GM12878 (cell line): ENCODE measurements around the gene CTSW. TPM values are rescaled to one million over a fixed set of nuclear protein-coding genes. Genes with fewer than 3 reads are reported as not detected.

ENCODE experiments used
- BCL11A ChIP-seq: IDR thresholded peaks from 2 replicates; pipeline ENCODE4 v1.6.1; 2011; ENCODE audit warnings: low read depth, low read length
- CEBPB ChIP-seq, 2 experiments: fragments of 150-350 bp in 1 of 2; IDR thresholded peaks; 2 replicates each; pipeline ENCODE4 v1.6.1; 2012 to 2014; ENCODE audit warnings: low read depth in 2 of 2, low read length in 2 of 2, borderline replicate concordance in 1 of 2, inconsistent platforms in 1 of 2
- ESRRA ChIP-seq: IDR thresholded peaks from 2 replicates; pipeline ENCODE4 v1.6.1; 2012; ENCODE audit warnings: mild to moderate bottlenecking, low read length, improper control_type of control experiment
- FOXK2 ChIP-seq: fragments of 450-650 bp; IDR thresholded peaks from 2 replicates; pipeline ENCODE4 v1.6.1; 2017; ENCODE audit warnings: mild to moderate bottlenecking, moderate library complexity
- HDAC6 ChIP-seq: fragments of 200-600 bp; sonication (generic); IDR thresholded peaks from one replicate; pipeline ENCODE4 v1.8.0; 2017; ENCODE audit warnings: antibody characterized with exemption; ENCODE audit not compliant: unreplicated experiment
- MXI1 ChIP-seq: fragments of 150-350 bp; IDR thresholded peaks from 2 replicates; pipeline ENCODE4 v1.6.1; 2011; ENCODE audit warnings: low read depth, mild to moderate bottlenecking, inconsistent platforms, low read length, improper control_type of control experiment
- NBN ChIP-seq: fragments of 450-650 bp; IDR thresholded peaks from 2 replicates; pipeline ENCODE4 v1.6.1; 2016
- PAX5 ChIP-seq: IDR thresholded peaks from 2 replicates; pipeline ENCODE4 v1.6.1; 2011; ENCODE audit warnings: low read depth, low read length, borderline replicate concordance
- PML ChIP-seq: IDR thresholded peaks from 2 replicates; pipeline ENCODE4 v1.6.1; 2012; ENCODE audit warnings: low read length, inconsistent platforms
- RAD21 ChIP-seq: IDR thresholded peaks from 2 replicates; pipeline ENCODE4 v1.6.1; 2011; ENCODE audit warnings: mild to moderate bottlenecking, low read depth, low read length, moderate library complexity; ENCODE audit not compliant: insufficient read depth
- RELA ChIP-seq: fragments of 450-650 bp; IDR thresholded peaks from 2 replicates; pipeline ENCODE4 v1.8.0; 2014; ENCODE audit warnings: borderline replicate concordance; ENCODE audit not compliant: partially characterized antibody
- SMARCA5 ChIP-seq: fragments of 450-650 bp; IDR thresholded peaks from 2 replicates; pipeline ENCODE4 v1.6.1; 2017; ENCODE audit warnings: mild to moderate bottlenecking
- ZBTB11 ChIP-seq: fragments of 450-650 bp; formaldehyde crosslinking; IDR thresholded peaks from 2 replicates; pipeline ENCODE4 v1.5.0; 2022; ENCODE audit warnings: mild to moderate bottlenecking, missing genetic modification characterization
- ZNF217 ChIP-seq: fragments of 450-650 bp; IDR thresholded peaks from 2 replicates; pipeline ENCODE4 v1.6.1; 2017; ENCODE audit warnings: antibody characterized with exemption, mild to moderate bottlenecking
- polyA plus RNA-seq, 11 experiments: library from polyadenylated mRNA; depleted of rRNA in 4 of 11; unstranded in 6 of 11; stranded (reverse) in 5 of 11; fragments of >200 nt; fragmentation: Nextera tagmentation in 4 of 11; fragmentation: Illumina TruSeq in 1 of 11; extraction: Ambion mirVana in 4 of 11; extraction: Trizol in 1 of 11; gene quantifications; 1 replicate in 1 of 11; 2 replicates in 10 of 11; pipeline versions ENCODE4 v1.2.1 to v1.2.3, GENCODE V29; 2011 to 2016; ENCODE audit warnings: inconsistent platforms in 2 of 11, missing spikeins in 2 of 11, low read depth in 1 of 11
- total RNA-seq, 4 experiments: library from RNA; depleted of rRNA in 3 of 4; stranded (reverse); fragments of >200 nt in 3 of 4; fragmentation: Illumina TruSeq in 1 of 4; extraction: Trizol in 1 of 4; gene quantifications; 2 replicates each; pipeline versions ENCODE4 v1.2.1 to v1.2.3, GENCODE V29; 2013 to 2021
- TF ChIP-seq, protein P1 (sequence below): fragments of 450-650 bp; IDR thresholded peaks from 2 replicates; pipeline ENCODE4 v1.6.1; 2017; ENCODE audit warnings: mild to moderate bottlenecking, moderate library complexity
- TF ChIP-seq, protein P2 (sequence below): fragments of 450-650 bp; IDR thresholded peaks from 2 replicates; pipeline ENCODE4 v1.6.1; 2017; ENCODE audit warnings: mild to moderate bottlenecking, moderate library complexity
- TF ChIP-seq, protein P3 (sequence below): fragments of 450-650 bp; IDR thresholded peaks from 2 replicates; pipeline ENCODE4 v1.6.1; 2018; ENCODE audit warnings: borderline replicate concordance, mild to moderate bottlenecking; ENCODE audit not compliant: partially characterized antibody

CTSW gene
- total and polyA plus RNA-seq, 10 of the 15 experiments (the other 5 are each of a cell fraction or from before 2014, with no cell fraction given): 0.53 to 12.0 (median 1.7) TPM

- TF ChIP-seq ZBTB11 (CRISPR knock-in tag) (peak; percentile 53), RAD21 (no peak), ZNF217 (no peak), CEBPB (IDR thresholded peaks at IDR 0.05; ENCODE audit: borderline replicate concordance in 1 of 2, low read depth in 2 of 2, low read length in 2 of 2) (no peak), FOXK2 (no peak), NBN (no peak), BCL11A (no peak), RELA (no peak), SMARCA5 (no peak), HDAC6 (no peak), PML (no peak), PAX5 (no peak), MXI1 (no peak), ESRRA (no peak)
- TF ChIP-seq, protein P1, sequence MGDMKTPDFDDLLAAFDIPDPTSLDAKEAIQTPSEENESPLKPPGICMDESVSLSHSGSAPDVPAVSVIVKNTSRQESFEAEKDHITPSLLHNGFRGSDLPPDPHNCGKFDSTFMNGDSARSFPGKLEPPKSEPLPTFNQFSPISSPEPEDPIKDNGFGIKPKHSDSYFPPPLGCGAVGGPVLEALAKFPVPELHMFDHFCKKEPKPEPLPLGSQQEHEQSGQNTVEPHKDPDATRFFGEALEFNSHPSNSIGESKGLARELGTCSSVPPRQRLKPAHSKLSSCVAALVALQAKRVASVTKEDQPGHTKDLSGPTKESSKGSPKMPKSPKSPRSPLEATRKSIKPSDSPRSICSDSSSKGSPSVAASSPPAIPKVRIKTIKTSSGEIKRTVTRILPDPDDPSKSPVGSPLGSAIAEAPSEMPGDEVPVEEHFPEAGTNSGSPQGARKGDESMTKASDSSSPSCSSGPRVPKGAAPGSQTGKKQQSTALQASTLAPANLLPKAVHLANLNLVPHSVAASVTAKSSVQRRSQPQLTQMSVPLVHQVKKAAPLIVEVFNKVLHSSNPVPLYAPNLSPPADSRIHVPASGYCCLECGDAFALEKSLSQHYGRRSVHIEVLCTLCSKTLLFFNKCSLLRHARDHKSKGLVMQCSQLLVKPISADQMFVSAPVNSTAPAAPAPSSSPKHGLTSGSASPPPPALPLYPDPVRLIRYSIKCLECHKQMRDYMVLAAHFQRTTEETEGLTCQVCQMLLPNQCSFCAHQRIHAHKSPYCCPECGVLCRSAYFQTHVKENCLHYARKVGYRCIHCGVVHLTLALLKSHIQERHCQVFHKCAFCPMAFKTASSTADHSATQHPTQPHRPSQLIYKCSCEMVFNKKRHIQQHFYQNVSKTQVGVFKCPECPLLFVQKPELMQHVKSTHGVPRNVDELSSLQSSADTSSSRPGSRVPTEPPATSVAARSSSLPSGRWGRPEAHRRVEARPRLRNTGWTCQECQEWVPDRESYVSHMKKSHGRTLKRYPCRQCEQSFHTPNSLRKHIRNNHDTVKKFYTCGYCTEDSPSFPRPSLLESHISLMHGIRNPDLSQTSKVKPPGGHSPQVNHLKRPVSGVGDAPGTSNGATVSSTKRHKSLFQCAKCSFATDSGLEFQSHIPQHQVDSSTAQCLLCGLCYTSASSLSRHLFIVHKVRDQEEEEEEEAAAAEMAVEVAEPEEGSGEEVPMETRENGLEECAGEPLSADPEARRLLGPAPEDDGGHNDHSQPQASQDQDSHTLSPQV: no peak
- TF ChIP-seq, protein P2, sequence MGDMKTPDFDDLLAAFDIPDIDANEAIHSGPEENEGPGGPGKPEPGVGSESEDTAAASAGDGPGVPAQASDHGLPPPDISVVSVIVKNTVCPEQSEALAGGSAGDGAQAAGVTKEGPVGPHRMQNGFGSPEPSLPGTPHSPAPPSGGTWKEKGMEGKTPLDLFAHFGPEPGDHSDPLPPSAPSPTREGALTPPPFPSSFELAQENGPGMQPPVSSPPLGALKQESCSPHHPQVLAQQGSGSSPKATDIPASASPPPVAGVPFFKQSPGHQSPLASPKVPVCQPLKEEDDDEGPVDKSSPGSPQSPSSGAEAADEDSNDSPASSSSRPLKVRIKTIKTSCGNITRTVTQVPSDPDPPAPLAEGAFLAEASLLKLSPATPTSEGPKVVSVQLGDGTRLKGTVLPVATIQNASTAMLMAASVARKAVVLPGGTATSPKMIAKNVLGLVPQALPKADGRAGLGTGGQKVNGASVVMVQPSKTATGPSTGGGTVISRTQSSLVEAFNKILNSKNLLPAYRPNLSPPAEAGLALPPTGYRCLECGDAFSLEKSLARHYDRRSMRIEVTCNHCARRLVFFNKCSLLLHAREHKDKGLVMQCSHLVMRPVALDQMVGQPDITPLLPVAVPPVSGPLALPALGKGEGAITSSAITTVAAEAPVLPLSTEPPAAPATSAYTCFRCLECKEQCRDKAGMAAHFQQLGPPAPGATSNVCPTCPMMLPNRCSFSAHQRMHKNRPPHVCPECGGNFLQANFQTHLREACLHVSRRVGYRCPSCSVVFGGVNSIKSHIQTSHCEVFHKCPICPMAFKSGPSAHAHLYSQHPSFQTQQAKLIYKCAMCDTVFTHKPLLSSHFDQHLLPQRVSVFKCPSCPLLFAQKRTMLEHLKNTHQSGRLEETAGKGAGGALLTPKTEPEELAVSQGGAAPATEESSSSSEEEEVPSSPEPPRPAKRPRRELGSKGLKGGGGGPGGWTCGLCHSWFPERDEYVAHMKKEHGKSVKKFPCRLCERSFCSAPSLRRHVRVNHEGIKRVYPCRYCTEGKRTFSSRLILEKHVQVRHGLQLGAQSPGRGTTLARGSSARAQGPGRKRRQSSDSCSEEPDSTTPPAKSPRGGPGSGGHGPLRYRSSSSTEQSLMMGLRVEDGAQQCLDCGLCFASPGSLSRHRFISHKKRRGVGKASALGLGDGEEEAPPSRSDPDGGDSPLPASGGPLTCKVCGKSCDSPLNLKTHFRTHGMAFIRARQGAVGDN: peak; percentile 47; the same call in 1 of the 2 replicates
- TF ChIP-seq, protein P3, sequence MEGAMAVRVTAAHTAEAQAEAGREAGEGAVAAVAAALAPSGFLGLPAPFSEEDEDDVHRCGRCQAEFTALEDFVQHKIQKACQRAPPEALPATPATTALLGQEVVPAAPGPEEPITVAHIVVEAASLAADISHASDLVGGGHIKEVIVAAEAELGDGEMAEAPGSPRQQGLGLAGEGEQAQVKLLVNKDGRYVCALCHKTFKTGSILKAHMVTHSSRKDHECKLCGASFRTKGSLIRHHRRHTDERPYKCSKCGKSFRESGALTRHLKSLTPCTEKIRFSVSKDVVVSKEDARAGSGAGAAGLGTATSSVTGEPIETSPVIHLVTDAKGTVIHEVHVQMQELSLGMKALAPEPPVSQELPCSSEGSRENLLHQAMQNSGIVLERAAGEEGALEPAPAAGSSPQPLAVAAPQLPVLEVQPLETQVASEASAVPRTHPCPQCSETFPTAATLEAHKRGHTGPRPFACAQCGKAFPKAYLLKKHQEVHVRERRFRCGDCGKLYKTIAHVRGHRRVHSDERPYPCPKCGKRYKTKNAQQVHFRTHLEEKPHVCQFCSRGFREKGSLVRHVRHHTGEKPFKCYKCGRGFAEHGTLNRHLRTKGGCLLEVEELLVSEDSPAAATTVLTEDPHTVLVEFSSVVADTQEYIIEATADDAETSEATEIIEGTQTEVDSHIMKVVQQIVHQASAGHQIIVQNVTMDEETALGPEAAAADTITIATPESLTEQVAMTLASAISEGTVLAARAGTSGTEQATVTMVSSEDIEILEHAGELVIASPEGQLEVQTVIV: no peak
Measured at GRCh38 chr11:65894034-65894591, 14.5 kb downstream of the CTSW start (continued).
